HT1080 (cell line): ENCODE results near the gene IL9. TPM values are rescaled to one million over a fixed set of nuclear protein-coding genes. Genes with fewer than 3 reads are reported as not detected.

Experiments used
- DNase-seq: peaks from one replicate; pipeline ENCODE4 v3.0.0-alpha.2; 2015; ENCODE audit warnings: low read depth
- polyA plus RNA-seq, 2 experiments: library from polyadenylated mRNA; depleted of rRNA; stranded (reverse); fragments of >200 nt; gene quantifications; 2 replicates each; pipeline ENCODE4 v1.2.3, GENCODE V29; 2015
- total RNA-seq: library from RNA; depleted of rRNA; stranded (reverse); fragments of >200 nt; shearing (Covaris generic); gene quantifications from 2 replicates; pipeline ENCODE4 v1.2.3, GENCODE V29; 2014; rRNA removed

IL9 gene
- not detected in 2 replicates for total RNA-seq
- polyA plus RNA-seq (2015; cell fraction: cytosol; rRNA removed), result not detected in 2 replicates
- polyA plus RNA-seq (2015; cell fraction: nucleus; rRNA removed), result not detected in 2 replicates

DNA sequence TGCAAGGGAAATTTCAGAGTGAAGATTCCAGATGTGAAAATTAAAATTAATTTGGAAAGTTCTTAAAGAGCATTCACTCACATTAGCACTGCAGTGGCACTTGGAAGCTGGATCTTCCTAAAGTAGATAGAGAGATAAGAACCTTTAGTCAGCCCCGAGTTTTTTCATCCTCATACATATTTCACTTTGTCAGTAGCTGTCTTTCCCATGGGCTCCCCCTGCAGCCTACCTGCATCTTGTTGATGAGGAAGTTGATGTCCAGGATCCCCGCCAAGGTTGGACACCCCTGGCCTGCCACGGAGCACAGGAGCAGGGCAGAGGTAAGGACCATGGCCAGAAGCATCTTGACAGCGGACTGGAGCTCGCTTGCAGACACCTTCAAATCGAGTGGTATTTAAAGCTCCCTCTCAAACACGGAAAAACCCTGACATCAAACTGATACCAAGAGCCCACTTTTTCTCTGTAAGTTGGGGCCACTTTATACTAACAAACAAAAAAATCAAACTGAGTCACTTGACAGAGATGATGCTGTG lies at the start of gene IL9:
Gene IL9 (minus strand): TSS at position 368 of the 533 bp plus-strand sequence. CDS start 25 bp downstream, at position 343.
- no peak for DNase-seq

DNA sequence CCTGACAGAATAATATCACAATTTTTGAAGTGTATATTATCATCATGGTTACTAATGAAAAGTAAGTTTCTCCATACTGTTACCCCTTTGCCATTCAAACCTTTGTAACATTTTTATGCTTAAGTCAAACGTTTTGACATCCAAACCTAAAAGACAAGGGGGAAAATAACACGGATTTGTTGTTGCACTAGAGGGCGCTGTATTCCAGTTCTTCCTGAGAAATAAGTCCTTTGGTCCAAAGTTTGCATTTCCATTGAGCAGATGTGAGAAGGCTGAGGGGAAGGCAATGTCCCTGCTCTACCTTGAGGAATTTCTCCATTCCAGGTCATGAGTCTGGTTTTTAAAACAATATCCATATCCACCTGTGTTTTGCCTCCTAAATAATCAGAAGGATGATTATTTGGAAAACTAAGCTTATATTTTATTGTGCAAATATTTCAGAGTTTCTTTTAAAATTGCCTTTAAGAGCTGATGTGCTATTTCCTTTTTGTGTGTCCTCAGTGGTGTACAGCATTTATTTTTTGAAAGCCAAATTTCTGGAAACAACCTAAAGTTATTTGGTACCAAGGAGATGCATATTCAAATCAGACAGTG lies 49.4 kb upstream of the IL9 start:
- DNase-seq, result peak; percentile 67

DNA sequence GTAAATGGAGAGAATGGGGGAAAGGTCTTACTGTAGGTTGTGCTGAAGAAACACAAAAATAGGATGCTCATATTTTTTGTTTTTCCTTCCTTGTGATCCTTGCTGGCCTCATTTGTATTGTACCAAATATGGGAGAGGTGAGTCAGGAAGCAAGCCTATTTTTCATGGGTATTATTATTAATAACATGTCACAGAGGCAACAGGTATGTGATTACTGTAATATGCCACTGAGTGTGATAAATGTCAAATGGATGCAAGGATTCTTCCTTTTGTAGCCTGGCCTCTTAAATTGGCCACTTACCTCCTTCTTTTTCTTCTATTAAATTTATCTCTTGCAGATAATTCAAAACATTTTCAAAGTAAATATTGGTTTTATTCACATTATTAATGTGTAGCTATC lies 48.9 kb upstream of the IL9 start:
- DNase-seq, result no peak

DNA sequence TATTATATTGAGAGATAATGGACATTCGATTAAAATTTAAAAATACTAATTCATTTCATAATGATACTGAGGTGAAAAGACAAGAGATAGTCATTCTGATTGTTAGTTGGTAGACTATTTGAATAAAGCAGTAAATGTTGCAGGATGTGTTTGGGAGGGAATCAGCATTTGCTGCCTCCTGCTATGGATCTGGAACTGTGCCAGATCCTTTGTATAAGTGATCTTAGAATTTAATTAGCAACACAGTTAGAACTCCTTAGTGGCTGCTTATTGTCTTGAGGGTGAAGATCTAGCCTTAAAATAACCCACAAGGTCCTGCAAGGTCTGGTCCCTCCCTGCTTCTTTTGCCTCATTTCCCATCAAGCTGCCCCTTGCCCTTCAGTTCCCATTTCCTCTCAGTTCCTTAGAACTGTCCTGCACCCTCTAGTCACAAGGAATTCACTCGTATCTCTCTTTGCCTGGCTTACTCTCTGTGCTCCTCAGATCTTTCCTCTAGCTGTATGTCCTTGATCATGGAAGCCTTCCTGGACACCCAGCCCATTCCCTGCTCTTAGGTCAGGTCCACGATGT lies 46.6 kb upstream of the IL9 start:
- no peak for DNase-seq

DNA sequence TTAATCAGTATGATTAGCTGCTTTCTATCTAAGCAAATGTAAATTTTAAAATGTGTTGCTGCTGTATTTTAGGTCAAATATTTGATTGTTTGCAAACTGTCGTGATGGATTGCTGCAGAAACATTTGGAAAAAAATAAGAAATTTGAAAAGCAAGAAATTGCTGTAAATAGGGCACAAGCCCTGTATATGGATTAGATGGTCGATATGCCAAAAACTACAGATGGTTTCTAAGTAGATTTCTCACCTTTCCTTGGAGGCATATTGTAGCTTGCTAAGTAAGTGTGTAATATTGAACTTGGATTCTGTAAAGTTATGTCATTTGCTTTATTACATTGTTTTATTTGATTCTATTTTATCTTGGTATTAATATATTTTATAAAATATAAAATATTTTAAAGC lies 46.1 kb upstream of the IL9 start:
- no peak for DNase-seq

DNA sequence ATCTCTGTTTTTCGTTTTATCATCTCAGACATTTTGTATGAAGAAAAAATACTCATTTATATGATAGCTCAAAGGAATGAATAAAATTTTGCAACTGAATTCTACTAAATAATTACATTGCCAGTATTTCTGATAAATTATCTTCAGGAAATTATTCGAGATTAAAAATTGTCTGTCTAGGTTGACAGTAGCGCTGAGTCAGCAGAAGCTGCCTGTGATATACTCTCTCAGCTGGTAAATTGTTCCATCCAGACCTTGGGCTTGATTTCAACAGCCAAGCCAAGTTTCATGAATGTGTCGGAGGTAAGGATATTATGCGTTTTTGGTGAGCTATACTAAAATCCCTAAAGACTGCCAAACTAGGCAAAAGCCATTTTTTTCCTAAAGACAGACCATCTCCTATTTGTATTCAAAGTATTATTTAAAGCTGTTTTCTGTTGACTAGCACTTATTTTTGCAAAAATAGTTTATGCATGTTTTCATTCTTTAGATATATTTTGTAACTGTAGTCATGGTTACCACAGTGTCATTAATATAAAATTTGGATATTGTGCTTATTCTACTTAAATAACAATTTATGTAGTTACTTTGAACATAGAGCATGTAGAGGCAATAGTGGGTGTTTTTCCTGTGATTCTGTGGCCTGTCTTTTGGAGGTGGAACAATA lies 41.7 kb upstream of the IL9 start:
- DNase-seq, result no peak

DNA sequence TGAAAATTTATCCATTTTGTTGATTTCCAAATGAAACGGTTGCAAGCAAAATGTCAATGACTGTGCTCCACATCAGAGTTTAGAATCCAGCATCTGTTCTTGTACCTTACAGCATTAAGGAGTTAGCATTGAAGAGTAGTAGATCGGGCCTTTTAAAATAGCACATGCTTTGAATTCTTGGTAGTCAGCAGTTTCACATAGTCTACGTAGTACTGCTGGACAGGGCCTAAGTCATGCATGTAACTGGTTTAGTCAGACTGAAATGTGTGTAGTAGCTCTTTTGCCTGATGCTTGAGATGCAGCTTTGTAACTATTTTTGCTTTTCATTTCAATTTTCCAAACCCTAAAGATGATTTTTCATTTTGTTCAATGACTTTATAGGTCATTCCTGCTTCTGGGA lies 39.3 kb upstream of the IL9 start:
- DNase-seq, result no peak

DNA sequence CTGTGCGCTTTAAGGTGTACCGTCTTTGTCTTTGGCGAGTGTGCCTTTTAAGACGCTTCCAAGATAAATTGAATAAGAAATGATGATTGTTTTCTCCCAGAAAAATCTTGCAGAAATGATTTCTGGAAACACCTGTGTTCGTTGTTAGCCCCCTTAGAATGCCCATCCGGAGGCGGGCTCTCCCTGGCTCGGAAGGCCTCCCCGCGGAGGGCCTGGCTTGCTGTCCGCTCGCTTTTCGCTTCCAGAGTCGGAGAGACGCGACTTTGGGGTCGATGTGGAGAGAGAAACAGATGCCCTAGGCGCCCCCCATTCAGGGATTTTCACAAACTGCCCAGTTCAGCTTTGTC lies 35.3 kb upstream of the IL9 start:
- no peak for DNase-seq

DNA sequence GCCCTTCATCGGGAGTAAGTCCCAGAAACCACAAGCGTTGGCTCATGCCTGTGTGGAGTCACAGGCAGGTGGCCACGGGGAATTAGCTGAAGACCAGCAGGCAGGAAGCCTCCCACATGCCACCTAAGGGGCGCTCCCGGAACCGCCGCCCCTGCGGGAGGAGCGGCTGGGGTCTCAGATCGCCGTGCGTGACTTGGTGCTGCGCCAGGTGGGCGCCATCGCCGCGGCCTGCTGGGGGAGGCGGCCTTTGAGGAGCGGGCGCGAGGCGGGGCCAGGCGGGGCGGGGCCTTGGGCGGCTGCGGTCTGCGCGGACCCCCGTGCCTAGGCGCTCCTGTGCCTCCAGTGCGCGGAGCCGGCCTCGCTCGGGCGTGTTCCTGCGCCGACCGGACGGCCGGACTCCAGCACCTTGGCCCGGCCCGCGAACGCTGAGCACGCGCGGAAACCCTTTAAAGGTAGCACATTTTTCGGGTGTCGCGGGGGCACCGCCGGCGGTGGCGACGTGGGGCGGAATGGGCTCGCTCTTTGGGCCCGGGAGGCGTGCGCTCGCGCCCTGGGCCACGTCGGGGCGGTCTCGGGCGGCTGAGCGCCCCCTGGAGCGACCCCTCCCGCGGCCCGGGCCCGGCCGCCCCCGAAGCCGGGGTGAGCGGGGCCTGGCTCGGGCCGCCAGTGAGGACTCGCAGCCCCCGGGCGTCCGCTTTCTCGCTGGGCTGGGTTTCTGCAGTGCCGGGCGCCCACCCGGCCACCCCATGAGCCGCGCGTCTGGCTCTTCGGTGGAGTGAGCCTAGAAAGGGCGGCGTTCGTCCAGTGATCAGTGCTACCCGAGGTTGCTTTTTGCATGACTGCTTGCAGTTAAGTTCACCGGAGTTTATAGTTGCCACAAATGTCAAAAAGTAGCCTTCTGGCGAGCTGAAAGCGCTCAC lies 34.6 kb upstream of the IL9 start:
- DNase-seq, result no peak

DNA sequence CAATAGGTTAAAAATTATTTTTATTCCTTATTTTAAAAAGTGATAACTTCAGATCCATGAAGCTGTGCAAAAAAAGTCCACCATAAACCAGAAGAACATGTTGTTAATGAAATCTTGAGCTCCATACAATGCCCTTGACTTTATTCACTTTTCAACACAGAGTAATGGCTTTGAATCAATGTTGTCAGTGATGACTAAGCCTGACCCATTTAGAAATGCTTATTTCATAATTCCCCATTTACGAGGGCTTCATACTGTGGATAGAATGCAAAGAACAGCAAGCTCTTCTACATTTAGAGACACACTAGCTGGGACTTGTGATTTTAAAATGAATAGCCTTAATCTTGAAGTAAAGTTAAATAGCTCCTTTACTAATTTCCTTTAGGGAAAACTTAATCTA lies 25.7 kb upstream of the IL9 start:
- peak; percentile 48 for DNase-seq

DNA sequence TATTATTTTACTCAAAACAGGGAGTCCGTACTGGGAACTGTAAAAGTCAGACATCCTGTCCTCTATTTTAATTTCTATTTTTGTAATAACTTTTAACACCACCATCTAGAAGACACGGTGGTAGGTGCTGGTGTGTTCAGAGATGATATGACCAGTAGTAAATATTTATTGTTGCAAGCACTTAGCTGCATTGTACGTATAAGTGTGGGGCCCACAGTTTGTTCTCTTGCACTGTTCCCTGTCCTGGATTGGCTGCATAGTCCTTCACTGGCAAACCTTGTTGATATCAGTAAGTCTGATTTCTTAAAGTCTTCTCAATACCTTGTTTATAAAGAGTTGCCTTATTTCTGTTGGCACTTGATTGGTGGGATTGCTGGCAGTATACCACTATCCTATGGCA lies 24.6 kb upstream of the IL9 start:
- no peak for DNase-seq

DNA sequence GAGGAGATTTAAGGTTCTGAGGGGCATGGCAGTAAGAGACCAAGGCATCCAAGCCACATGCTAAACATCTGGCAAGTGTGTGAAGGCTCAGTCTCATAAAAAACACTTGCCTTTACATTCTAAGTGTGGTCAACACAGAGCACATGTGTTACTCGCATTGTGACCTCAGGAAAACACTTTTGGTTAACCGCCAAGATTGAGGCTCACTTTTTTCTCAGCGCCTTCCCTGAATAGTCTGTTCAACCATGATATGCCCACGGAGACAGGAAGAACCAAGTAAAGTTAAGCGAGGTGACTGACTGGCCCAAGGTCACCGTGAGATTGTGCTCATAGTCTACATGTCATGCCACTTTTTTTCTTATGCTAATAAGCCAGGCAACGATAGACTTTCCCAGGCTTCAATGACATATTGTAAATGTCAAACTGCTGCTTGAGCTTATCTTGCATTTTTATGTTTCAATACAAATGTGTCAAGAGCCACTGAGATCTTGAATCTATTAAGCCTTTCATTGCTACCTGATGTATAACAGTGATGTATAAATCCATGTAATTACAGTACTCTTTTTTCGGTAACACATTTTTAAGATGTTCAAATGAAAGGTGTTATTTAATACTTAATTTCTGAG lies 21.1 kb upstream of the IL9 start:
- DNase-seq, result no peak

DNA sequence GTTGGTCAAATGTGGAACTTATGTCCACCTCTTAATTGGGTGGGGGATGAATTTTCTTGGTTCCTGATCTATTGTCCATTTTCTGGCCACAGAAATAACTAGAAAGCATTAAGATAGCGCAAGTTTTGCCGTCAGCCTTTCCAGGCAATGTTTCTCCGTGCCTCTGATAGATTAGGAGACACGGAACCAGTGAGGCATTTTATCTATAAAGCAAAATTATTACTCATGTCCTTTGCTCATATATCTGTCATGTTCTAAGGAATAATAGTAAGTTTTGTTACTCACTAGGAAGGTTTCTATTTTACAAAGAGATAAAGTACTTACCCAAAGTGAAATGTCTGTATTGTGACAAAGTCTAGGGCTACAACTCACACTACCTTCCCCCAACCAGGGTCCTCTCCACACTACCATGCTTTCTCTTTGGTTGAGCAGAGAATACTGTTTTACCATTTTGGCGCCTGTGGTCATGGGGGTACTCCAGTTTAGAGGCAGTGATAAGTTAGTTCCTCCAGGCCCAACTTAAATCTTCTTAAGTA lies 19.9 kb upstream of the IL9 start:
- no peak for DNase-seq

DNA sequence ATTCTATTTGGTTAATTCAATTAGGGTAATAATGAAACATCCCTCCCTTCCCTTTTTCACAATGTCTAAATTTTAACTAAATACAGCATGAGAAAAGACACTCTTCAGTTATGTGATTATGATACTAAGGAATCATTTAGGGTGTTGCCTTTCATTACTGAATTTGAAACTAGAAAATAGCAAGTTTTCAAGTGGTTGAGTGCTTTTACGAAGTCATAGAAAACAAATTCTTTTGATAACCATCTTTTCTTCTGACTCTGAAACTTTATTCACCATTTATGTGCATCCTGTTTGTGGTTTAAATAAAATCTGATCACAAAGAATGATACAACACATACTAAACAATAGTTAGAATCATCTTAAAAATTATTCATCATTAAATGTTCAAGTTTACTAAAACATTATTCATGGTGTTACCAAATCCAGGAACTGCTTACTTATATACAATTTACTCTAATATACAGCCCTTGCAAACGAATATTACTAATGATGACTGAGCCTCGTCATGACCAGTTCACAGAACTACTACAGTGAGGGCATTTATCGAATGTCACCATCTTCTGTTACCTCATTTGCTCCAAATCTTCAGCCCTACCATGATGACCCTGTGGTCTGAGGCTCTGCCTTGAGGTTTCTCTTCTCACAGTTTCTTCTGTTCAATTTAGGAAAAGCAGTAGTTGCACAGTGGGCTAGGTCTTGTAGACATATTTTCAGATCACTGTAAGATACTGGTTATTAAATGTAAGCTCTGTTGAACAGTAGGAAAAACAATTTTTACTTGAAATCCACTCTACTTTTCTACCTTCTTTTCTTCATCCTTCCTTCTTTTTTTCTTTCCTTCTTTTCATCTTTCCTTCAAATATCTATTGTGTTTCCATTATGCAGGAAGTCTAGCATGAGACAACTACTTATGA lies 18.3 kb upstream of the IL9 start:
- no peak for DNase-seq

DNA sequence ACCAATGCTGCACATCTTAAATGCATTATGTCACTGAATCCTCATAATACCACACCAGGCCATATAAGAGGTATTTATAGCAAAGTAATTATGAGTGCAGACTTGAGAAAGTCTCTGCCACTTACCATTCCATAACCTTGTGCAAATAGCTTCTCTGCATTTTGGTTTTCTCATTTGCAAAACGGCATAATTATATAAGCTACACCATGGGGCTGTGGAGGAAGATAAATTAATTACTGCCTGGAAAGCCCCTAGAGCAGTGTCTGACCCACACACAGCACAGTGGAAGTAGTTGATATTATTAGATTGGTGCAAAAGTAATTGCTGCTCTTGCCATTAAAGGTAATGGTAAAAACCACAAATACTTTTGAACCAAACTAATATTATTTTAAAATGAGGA lies 9.5 kb upstream of the IL9 start:
- no peak for DNase-seq

DNA sequence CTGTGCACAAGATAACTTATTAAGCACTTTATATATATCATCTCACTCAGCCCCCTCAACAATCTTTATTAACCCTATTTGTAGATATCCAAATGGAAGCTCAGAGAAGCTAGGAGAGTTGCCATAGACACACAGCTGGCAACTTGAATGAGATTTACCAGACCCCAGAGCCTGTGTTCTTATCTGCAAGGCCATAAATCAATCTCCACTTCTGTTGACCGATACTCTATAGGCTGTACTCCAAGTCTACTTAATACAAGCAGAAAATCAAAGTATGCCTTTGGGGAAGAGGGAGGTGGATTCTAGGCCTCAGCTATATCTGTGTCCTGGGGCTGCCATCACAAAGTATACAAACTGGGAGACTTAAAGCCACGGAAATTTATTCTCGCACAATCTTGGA lies 6.0 kb upstream of the IL9 start:
- no peak for DNase-seq

DNA sequence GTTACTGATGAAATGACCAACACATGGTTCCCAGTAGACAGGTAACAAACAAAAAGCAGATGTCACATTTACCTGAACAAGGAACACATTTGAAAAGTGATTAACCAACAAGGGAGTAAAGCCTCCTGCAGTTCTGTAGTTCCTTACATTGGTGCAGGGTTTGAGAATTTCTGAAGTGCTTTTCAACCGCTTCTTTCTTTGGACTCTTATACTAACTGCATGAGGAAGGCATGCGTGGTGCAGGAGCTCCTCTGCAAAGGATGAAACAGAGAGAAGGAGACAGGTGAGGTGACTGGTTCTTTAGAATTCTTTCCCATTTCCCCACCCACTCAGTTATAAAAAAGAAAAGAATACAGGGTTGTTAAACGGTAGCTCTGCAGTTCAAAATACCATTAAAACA lies 4.6 kb upstream of the IL9 start:
- DNase-seq, result no peak

DNA sequence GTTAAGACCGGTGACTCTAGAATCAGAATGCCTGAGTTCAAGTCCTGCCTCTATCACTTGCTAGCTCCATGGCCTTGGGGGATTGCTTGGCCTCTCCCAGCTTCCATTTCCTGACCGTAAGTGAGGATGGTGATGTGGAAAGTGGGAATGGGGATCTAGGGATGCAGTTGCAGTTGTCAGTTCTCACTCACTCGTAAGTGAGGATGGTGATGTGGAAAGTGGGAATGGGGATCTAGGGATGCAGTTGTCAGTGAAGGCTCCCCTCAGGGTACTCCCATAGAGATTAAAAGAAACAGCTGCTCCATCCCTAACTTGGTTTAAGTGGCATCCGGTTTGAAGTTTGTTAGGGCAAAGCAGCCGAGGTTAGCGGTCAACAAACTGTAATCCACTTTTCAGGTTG lies 3.0 kb upstream of the IL9 start:
- DNase-seq, result no peak

DNA sequence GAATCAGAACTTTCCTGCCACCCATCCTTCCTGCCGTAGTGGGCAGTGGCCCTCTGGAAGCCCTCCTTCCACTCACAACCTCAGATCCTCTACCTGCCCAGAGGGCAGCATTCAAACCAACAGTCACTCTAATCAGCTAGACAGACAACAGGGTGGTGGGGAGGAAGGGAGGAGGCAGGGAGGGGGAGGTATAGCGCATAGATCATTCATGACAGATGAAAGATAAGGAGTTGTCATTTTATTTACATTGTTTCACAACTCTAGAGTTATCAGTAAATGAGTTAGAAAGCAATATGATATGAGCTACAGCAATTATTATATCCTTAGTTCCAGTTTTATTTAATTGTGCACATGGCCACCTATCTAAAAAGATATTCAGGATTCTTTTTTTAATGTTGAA lies 852 bp downstream of the IL9 start:
- no peak for DNase-seq

DNA sequence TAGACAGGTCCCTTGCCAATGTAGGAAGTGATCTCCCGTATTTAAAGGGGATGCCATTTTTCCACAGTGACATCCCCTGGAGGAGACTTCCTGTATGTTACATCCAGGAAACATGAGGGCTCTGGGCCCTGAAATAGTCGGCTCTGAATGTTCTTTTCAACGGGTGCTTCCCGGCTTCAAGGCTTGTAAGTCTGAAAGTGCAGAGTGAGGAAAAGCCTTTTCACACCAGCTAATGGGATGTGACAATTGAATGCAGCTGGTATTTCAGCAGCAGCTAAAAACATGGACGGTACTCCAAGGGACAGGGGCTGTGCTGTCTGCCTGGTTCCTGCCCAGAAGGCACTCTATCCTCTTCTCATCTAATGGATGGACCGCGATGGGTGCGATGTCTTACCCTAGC lies 1.4 kb downstream of the IL9 start:
- no peak for DNase-seq
